ENCODE data around the gene CAPN3. TPM values are rescaled to one million over a fixed set of nuclear protein-coding genes. Genes with fewer than 3 reads are reported as not detected.

The CAPN3 gene
- total RNA-seq, 4 donors from 2014 or later, result 0.29 to 17.4 (median 9.4) TPM

DNA sequence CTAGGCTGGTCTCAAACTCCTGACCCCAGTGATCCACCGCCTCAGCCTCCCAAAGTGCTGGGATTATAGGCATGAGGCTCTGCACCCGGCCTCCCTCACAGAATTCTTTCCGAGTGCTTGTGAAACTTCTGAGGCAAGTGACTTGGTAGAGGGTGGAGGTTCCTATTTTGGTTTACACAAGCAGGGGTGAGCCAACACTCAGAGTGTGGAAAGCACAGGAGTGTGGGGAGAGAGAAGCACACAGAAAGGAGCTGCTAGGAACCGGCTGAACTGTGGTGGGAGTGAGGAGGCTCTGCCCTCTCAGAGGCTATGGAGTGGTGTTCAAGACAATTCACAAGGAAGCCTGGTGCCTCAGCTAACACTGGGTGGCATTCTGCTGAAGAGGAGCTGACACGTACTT, 7.7 kb downstream of the CAPN3 start:
- no peak overlapping the region for H3K4me3 ChIP-seq
- intact Hi-C loops (cut with DNase I; ENCODE audit: low total_unique reads), result no loop called here
- H3K36me3 ChIP-seq, result no peaks in the 10 kb centered on the region
- no peak overlapping the region for H3K27ac ChIP-seq
- no peaks in the 10 kb centered on the region for H3K9me3 ChIP-seq
- no peak for DNase-seq
- TF ChIP-seq POLR2A (IDR thresholded peaks at IDR 0.05) (no peak), CTCF (IDR thresholded peaks at IDR 0.05) (no peak)
- no peaks in the 10 kb centered on the region for H3K4me1 ChIP-seq
- H3K27me3 ChIP-seq, result no peaks in the 10 kb centered on the region

GRCh38 chr15:42368096-42368495, 8.8 kb downstream of the CAPN3 start:
- H3K9me3 ChIP-seq, result no peaks in the 10 kb centered on the region
- DNase-seq, result no peak
- intact Hi-C loops (cut with DNase I; ENCODE audit: low total_unique reads), result no loop called here
- TF ChIP-seq CTCF (IDR thresholded peaks at IDR 0.05) (no peak), POLR2A (IDR thresholded peaks at IDR 0.05) (no peak)
- H3K27ac ChIP-seq, result no peak overlapping the region
- H3K4me3 ChIP-seq, result no peak overlapping the region
- no peaks in the 10 kb centered on the region for H3K36me3 ChIP-seq
- H3K27me3 ChIP-seq, result no peaks in the 10 kb centered on the region
- no peaks in the 10 kb centered on the region for H3K4me1 ChIP-seq

- TF ChIP-seq POLR2A (IDR thresholded peaks at IDR 0.05), result no peak
- TF ChIP-seq CTCF (IDR thresholded peaks at IDR 0.05), result no peak
- H3K36me3 ChIP-seq, result no peaks in the 10 kb centered on the region
- intact Hi-C loops (cut with DNase I; ENCODE audit: low total_unique reads), result no loop called here
- H3K27me3 ChIP-seq, result no peaks in the 10 kb centered on the region
- DNase-seq, result no peak
- H3K4me1 ChIP-seq, result no peaks in the 10 kb centered on the region
- no peak overlapping the region for H3K4me3 ChIP-seq
- no peak overlapping the region for H3K27ac ChIP-seq
- H3K9me3 ChIP-seq, result no peaks in the 10 kb centered on the region
Observed at GRCh38 chr15:42371096-42371495, 11.8 kb downstream of the CAPN3 start.

- Histone ChIP-seq H3K36me3 (no peaks in the 10 kb centered on the region), H3K4me1 (no peaks in the 10 kb centered on the region), H3K4me3 (no peak overlapping the region), H3K9me3 (no peaks in the 10 kb centered on the region), H3K27ac (no peak overlapping the region), H3K27me3 (no peaks in the 10 kb centered on the region)
- no peak for DNase-seq
- intact Hi-C loops (cut with DNase I; ENCODE audit: low total_unique reads), result no loop called here
- TF ChIP-seq CTCF (IDR thresholded peaks at IDR 0.05), result no peak
- no peak for TF ChIP-seq POLR2A (IDR thresholded peaks at IDR 0.05)
Observed at GRCh38 chr15:42373274-42373673, 14.0 kb downstream of the CAPN3 start.

DNA sequence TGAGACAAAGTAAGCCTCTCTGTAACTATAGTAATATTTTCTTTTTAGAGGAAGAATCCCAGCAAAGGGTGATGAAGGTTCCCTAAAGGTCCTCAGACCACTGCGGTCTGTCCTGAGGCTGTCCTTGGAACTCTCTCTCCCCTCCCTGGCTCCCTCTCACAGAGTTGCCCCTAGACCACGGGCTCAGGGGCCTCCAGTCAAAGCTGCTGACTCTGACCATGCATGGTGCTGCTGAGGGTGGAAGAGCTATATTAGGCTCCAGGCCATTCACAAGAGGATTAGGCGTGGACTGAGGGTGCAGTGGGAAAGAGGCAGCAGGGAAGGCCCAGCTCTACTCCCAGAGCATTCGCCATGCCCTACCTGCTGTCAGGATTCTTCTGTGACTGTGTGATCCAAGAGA, 14.6 kb downstream of the CAPN3 start:
- Histone ChIP-seq H3K4me1 (no peaks in the 10 kb centered on the region), H3K36me3 (no peaks in the 10 kb centered on the region), H3K4me3 (no peak overlapping the region), H3K27me3 (no peaks in the 10 kb centered on the region), H3K27ac (no peak overlapping the region), H3K9me3 (no peaks in the 10 kb centered on the region)
- no peak for TF ChIP-seq CTCF (IDR thresholded peaks at IDR 0.05)
- no peak for TF ChIP-seq POLR2A (IDR thresholded peaks at IDR 0.05)
- intact Hi-C loops (cut with DNase I; ENCODE audit: low total_unique reads), result no loop called here
- DNase-seq, result no peak
